Omental fat pad (tissue), 4 donors: ENCODE measurements around the gene CUBN. TPM values are rescaled to one million over a fixed set of nuclear protein-coding genes. Genes with fewer than 3 reads are reported as not detected.

Experiments
- ATAC-seq: fragments of 150-250 bp; one replicate; pipeline ENCODE4 v1.9.1; 2016; ENCODE audit warnings: mild to moderate bottlenecking, moderate library complexity; ENCODE audit not compliant: low FRiP score
- DNase-seq: peaks from one replicate; pipeline ENCODE4 v3.0.0-alpha.2; 2019; ENCODE audit warnings: low spot score
- total RNA-seq, 4 donors: library from RNA; depleted of rRNA; stranded (reverse); fragments of >200 nt; gene quantifications; one replicate each; pipeline ENCODE4 v1.1.0, GENCODE V29; 2016
- TF ChIP-seq, protein P1 (sequence below), 3 donors: fragments of 450-650 bp; IDR thresholded peaks; one replicate each; pipeline ENCODE4 v1.5.1; 2016 to 2017; ENCODE audit warnings: antibody characterized with exemption in 3 of 3, mild to moderate bottlenecking in 3 of 3, moderate library complexity in 2 of 3

The CUBN gene
- total RNA-seq, 4 donors from 2014 or later, result 1.6 to 4.5 (median 2.2) TPM

DNA sequence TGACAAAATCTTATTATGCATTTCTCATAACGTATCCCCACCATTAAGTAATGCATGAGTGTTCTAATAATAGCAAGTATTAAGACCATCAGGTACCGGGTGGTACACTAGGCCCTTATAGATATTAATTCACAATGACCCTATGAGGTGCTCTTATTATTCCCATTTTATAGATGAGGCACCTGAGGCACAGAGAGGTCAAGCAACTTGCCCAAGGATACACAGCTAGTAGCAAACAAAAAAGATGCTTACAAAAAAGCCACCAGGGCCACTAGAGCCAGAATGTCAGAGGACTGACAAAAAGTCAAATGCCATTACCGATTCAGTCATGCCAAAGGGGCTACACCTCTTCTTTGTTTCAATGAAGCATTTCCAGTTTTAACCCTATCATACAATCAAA lies 318.3 kb downstream of the CUBN start:
- no peak for DNase-seq
- no peak for ATAC-seq
- TF ChIP-seq, protein P1, sequence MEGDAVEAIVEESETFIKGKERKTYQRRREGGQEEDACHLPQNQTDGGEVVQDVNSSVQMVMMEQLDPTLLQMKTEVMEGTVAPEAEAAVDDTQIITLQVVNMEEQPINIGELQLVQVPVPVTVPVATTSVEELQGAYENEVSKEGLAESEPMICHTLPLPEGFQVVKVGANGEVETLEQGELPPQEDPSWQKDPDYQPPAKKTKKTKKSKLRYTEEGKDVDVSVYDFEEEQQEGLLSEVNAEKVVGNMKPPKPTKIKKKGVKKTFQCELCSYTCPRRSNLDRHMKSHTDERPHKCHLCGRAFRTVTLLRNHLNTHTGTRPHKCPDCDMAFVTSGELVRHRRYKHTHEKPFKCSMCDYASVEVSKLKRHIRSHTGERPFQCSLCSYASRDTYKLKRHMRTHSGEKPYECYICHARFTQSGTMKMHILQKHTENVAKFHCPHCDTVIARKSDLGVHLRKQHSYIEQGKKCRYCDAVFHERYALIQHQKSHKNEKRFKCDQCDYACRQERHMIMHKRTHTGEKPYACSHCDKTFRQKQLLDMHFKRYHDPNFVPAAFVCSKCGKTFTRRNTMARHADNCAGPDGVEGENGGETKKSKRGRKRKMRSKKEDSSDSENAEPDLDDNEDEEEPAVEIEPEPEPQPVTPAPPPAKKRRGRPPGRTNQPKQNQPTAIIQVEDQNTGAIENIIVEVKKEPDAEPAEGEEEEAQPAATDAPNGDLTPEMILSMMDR (IDR thresholded peaks at IDR 0.05), result no peak

DNA sequence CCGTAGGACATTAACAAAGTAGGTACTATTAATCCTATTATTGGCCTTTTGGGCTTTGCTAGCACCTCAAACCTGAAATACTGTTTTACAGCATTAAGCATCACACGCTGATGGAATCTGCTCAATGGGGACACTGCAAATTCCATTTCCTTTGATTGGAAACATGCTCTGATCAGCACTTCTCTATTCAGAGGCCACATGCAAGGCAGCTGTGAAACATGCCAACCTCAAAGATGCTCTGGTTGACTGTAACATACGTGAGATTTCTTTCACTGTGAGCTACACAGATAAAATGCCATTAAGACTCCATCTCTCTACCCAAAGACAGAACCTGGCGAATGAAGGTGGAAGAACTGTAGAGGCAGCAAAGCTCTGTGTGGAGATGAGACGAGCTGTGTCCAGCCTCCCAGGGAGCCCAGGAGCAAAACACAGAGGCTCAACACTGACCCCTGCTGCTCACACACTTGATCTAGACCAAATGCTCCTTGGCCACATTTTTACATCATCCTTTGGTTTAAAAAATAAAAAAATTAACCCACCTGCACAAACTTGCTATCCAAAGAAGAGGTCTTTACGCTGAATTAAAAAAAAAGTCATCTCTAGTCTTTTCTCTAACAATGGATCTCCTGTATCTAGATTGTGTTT lies 320.4 kb downstream of the CUBN start:
- TF ChIP-seq, protein P1 (IDR thresholded peaks at IDR 0.05), result no peak
- DNase-seq, result no peak
- no peak for ATAC-seq

DNA sequence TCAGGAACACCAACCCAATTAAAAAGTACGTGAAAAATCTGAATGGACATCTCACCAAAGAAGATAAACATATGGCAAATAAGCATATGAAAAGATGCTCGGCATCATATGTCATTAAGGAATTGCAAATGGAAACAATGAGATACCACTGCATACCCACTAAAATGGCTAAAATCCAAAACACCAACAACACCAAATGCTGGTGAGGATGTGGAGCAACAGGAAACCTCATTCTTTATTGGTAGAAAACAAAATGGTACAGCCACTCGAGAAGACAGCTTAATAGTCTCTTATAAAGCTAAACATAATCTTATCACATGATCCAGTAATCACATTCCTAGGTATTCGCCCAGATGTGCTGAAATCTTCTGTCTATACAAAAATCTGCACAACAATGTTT lies 325.5 kb downstream of the CUBN start:
- TF ChIP-seq, protein P1 (IDR thresholded peaks at IDR 0.05), result no peak
- ATAC-seq (no peak), DNase-seq (no peak)

DNA sequence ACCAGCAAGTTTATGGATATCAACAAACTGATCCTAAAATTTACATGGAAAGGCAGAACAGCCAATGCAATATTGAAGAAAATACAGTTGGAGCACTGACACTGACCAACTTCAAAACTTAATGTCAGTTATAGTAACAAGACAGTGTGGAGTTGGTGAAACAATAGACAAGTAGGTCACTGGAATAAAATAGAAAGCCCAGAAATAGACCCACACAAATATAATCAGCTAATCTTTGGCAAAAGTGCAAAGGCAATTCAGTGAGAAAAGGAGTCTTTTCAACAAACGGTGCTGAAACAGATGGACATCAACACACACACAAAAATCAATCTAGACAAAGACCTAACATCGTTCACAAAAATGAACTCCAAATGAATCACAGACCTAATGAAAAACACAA lies 326.1 kb downstream of the CUBN start:
- TF ChIP-seq, protein P1 (IDR thresholded peaks at IDR 0.05), result no peak
- DNase-seq (no peak), ATAC-seq (no peak)

DNA sequence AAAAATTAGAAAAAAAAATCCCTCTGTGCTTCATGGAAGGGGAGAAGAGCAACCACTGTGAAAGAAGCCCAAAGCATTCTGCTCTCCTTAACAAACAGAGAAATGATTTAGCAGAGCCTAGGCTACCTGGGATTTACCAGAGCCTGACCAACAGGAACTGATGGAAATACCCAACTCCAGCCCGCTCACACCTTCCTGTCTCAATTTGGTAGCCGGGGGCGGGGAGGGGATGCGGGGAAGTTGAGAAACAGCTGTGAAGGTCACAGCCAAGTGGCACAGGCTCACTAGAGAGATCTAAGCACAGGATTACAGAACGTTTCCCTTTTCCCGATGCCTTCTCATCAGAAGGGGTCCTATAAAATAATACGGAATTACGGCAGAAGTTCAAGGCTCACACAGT lies 330.0 kb downstream of the CUBN start:
- DNase-seq, result no peak
- TF ChIP-seq, protein P1 (IDR thresholded peaks at IDR 0.05), result no peak
- ATAC-seq, result no peak

DNA sequence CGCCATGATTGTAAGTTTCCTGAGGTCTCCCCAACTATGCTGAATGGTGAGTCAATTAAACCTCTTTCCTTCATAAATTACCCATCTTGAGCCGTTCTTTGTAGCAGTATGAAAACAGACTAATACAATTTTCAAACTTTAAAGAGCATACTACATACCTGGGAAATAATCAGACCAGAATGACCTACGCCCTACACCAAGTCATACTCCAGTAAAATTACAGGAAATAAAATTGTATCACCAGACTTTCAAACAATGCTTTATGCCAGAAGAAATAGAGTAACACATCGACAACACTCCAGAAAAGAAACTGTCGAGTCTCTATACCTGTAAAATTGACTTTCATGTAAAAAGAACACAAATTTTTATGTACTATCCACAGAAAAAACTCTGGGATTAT lies 331.0 kb downstream of the CUBN start:
- ATAC-seq, result no peak
- TF ChIP-seq, protein P1 (IDR thresholded peaks at IDR 0.05), result no peak
- no peak for DNase-seq

DNA sequence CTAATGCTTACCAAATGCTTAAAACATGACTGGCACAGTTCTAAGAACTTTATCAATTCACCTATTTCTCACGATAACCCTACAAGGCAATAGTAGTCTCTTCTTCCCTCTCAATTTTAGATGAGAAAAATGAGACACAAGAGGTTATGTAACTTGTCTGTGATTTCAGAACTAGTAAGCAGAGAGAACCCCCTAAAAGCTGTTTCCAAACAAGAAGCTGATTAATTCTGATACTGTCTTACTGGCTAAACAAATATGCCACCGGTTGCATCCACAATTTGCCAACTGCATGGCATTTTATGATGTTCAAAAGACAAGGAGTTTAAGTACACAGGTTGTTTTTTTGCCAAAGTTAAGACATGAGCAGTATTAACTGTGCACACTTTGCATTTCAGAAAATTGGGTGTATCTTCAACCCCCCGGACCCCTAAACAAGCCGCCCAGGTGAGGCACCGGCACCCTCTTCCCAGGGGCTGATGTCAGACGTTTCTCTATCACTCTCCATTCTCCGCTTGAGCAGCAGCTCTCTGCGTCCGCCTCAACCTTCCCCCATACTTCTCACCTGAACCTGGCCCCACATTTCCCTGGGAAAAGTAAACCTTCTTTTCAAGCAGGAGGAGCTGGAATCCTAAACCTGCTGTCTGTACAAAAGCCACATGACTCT lies 334.1 kb downstream of the CUBN start:
- TF ChIP-seq, protein P1 (IDR thresholded peaks at IDR 0.05), result no peak
- DNase-seq, result no peak
- ATAC-seq, result no peak
